ENCODE measurements around the gene SFTA2.

GRCh38 chr6:30974490-30975252, 42.7 kb upstream of the SFTA2 start:
- no peak for TF ChIP-seq POLR2A (IDR thresholded peaks at IDR 0.05)
- no peak for TF ChIP-seq CTCF (IDR thresholded peaks at IDR 0.05)
